ENCODE results near the gene GRIK1. TPM values are rescaled to one million over a fixed set of nuclear protein-coding genes. Genes with fewer than 3 reads are reported as not detected.

Gene GRIK1
- total RNA-seq, 4 donors from 2014 or later, result 0.13 to 0.97 (median 0.38) TPM

GRCh38 chr21:29581393-29581792 lies 358.4 kb downstream of the GRIK1 start:
- no peak overlapping the region for H3K4me3 ChIP-seq
- WGBS, result 95% methylated on average over 5 of the region's 5 CpGs
- TF ChIP-seq CTCF (IDR thresholded peaks at IDR 0.05) (no peak), EP300 (IDR thresholded peaks at IDR 0.05) (no peak), POLR2AphosphoS5 (IDR thresholded peaks at IDR 0.05) (no peak)
- DNase-seq (ENCODE audit: low spot score in 2 of 2), result no peak
- no peaks in the 10 kb centered on the region for H3K27me3 ChIP-seq
- no peaks in the 10 kb centered on the region for H3K4me1 ChIP-seq
- H3K27ac ChIP-seq, result no peak overlapping the region
- H3K9me3 ChIP-seq, result no peaks in the 10 kb centered on the region
- no peaks in the 10 kb centered on the region for H3K36me3 ChIP-seq

- Histone ChIP-seq H3K4me3 (no peak overlapping the region), H3K27me3 (no peaks in the 10 kb centered on the region), H3K36me3 (no peaks in the 10 kb centered on the region), H3K4me1 (no peaks in the 10 kb centered on the region), H3K27ac (no peak overlapping the region), H3K9me3 (no peaks in the 10 kb centered on the region)
- WGBS, result 93% methylated on average over 5 of the region's 5 CpGs
- no peak for DNase-seq (ENCODE audit: low spot score in 2 of 2)
- TF ChIP-seq POLR2A (IDR thresholded peaks at IDR 0.05), result no peak
- no peak for TF ChIP-seq CTCF (IDR thresholded peaks at IDR 0.05)
- no peak for TF ChIP-seq EP300 (IDR thresholded peaks at IDR 0.05)
- TF ChIP-seq POLR2AphosphoS5 (IDR thresholded peaks at IDR 0.05), result no peak
Observed at GRCh38 chr21:29580732-29581285, 359.0 kb downstream of the GRIK1 start.

- WGBS, result 84% methylated on average over 7 of the region's 7 CpGs
- no peaks in the 10 kb centered on the region for H3K36me3 ChIP-seq
- TF ChIP-seq EP300 (IDR thresholded peaks at IDR 0.05), result no peak
- no peak for TF ChIP-seq POLR2AphosphoS5 (IDR thresholded peaks at IDR 0.05)
- no peak for TF ChIP-seq CTCF (IDR thresholded peaks at IDR 0.05)
- TF ChIP-seq POLR2A (IDR thresholded peaks at IDR 0.05), result no peak
Observed at GRCh38 chr21:29578306-29578705, 361.5 kb downstream of the GRIK1 start.

GRCh38 chr21:29571949-29572348 lies 367.8 kb downstream of the GRIK1 start:
- no peaks in the 10 kb centered on the region for H3K36me3 ChIP-seq
- DNase-seq (ENCODE audit: low spot score in 2 of 2), result no peak
- no peak overlapping the region for H3K27ac ChIP-seq
- H3K9me3 ChIP-seq, result no peaks in the 10 kb centered on the region
- no peak for TF ChIP-seq EP300 (IDR thresholded peaks at IDR 0.05)
- no peak for TF ChIP-seq POLR2AphosphoS5 (IDR thresholded peaks at IDR 0.05)
- no peak for TF ChIP-seq POLR2A (IDR thresholded peaks at IDR 0.05)
- no peak for TF ChIP-seq CTCF (IDR thresholded peaks at IDR 0.05)
- H3K4me1 ChIP-seq, result no peaks in the 10 kb centered on the region
- 78% methylated on average over 7 of the region's 7 CpGs for WGBS
- H3K27me3 ChIP-seq, result no peaks in the 10 kb centered on the region
- H3K4me3 ChIP-seq, result no peak overlapping the region

More at GRCh38 chr21:29578306-29578705, 361.5 kb downstream of the GRIK1 start:
- Histone ChIP-seq H3K27ac (no peak overlapping the region), H3K9me3 (no peaks in the 10 kb centered on the region), H3K4me1 (no peaks in the 10 kb centered on the region), H3K4me3 (no peak overlapping the region), H3K27me3 (no peaks in the 10 kb centered on the region)
- DNase-seq (ENCODE audit: low spot score in 2 of 2), result no peak

- Histone ChIP-seq H3K4me3 (no peak overlapping the region), H3K27ac (no peak overlapping the region), H3K36me3 (no peaks in the 10 kb centered on the region), H3K27me3 (no peaks in the 10 kb centered on the region), H3K4me1 (no peaks in the 10 kb centered on the region), H3K9me3 (no peaks in the 10 kb centered on the region)
- WGBS, result 72% methylated on average over 1 of the region's 1 CpG
- no peak for DNase-seq (ENCODE audit: low spot score in 2 of 2)
- TF ChIP-seq EP300 (IDR thresholded peaks at IDR 0.05), result no peak
- TF ChIP-seq POLR2A (IDR thresholded peaks at IDR 0.05), result no peak
- TF ChIP-seq POLR2AphosphoS5 (IDR thresholded peaks at IDR 0.05), result no peak
- no peak for TF ChIP-seq CTCF (IDR thresholded peaks at IDR 0.05)
Observed at GRCh38 chr21:29568020-29568697, 371.6 kb downstream of the GRIK1 start.

Measured in suprapubic skin (tissue), 4 donors.